Endothelial cell of umbilical vein (primary cell): ENCODE data around the gene CCDC146. TPM values are rescaled to one million over a fixed set of nuclear protein-coding genes. Genes with fewer than 3 reads are reported as not detected.

Experiments
- BruUV-seq: library from RNA; stranded (reverse); fragments of 400-500 nt; replicated peaks from 2 replicates; lab custom pipeline; 2021; lab: Mats Ljungman, UMichigan
- CTCF ChIA-PET: fragments of 300-600, 350-600 bp; sonication (Branson Sonifier 250); formaldehyde crosslinking; loops from one replicate; lab custom pipeline; 2021; ENCODE audit warnings: antibody characterized with exemption, inconsistent platforms; lab: Charles Lee
- POLR2A ChIA-PET: fragments of 300-600, 350-600 bp; sonication (Branson Sonifier 250); formaldehyde crosslinking; loops from one replicate; lab custom pipeline; 2021; ENCODE audit warnings: antibody characterized with exemption, inconsistent platforms; lab: Charles Lee
- DNase-seq: peaks from one replicate; pipeline ENCODE4 v3.0.0-alpha.2; 2011; ENCODE audit warnings: low read depth, low spot score
- FAIRE-seq: peaks from 2 replicates; lab custom pipeline; 2011; peaks lifted over from hg19 to GRCh38; lab: Jason Lieb, UNC
- H2AFZ ChIP-seq: 2 replicates; pipeline ENCODE4 v1.6.0; 2012; ENCODE audit warnings: low read depth, low read length, control low read depth, inconsistent platforms
- H3K27ac ChIP-seq: 2 replicates; pipeline ENCODE4 v1.5.1; 2011; ENCODE audit warnings: low read depth, mild to moderate bottlenecking, control low read depth, low read length, moderate library complexity; ENCODE audit not compliant: insufficient read depth
- H3K27me3 ChIP-seq, 2 experiments: 2 replicates each; pipeline versions ENCODE4 v1.6.0 to v1.6.1; 2011; ENCODE audit warnings: low read length in 2 of 2, mixed read lengths in 1 of 2; ENCODE audit not compliant: control insufficient read depth in 2 of 2, insufficient read depth in 2 of 2
- H3K36me3 ChIP-seq, 2 experiments: 2 replicates in 1 of 2; 3 replicates in 1 of 2; pipeline ENCODE4 v1.5.1; 2011; ENCODE audit warnings: low read length in 2 of 2, mild to moderate bottlenecking in 1 of 2, moderate library complexity in 1 of 2; ENCODE audit not compliant: control insufficient read depth in 2 of 2, insufficient read depth in 2 of 2; ENCODE audit errors: extremely low read depth in 1 of 2
- H3K4me1 ChIP-seq: 3 replicates; pipeline ENCODE4 v1.5.1; 2011; ENCODE audit warnings: mild to moderate bottlenecking, low read length; ENCODE audit not compliant: control insufficient read depth, insufficient read depth; ENCODE audit errors: extremely low read depth
- H3K4me2 ChIP-seq: 2 replicates; pipeline ENCODE4 v1.6.1; 2011; ENCODE audit warnings: low read length, control low read depth, mixed read lengths; ENCODE audit not compliant: insufficient read depth
- H3K4me3 ChIP-seq, 3 experiments: fragments of 200-600 bp in 1 of 3; sonication (generic), shearing (Covaris generic) in 1 of 3; replicated peaks in 1 of 3; 2 replicates each; pipeline ENCODE4 v1.5.1; 2011 to 2016; ENCODE audit warnings: control low read depth in 3 of 3, low read length in 3 of 3, mild to moderate bottlenecking in 2 of 3, inconsistent platforms in 1 of 3, low read depth in 1 of 3, moderate library complexity in 1 of 3; ENCODE audit not compliant: insufficient read depth in 1 of 3
- H3K79me2 ChIP-seq: 2 replicates; pipeline ENCODE4 v1.6.0; 2012; ENCODE audit warnings: low read length, inconsistent platforms; ENCODE audit not compliant: control insufficient read depth, insufficient read depth
- H3K9ac ChIP-seq: replicated peaks from 2 replicates; pipeline ENCODE3; 2011; ENCODE audit warnings: low read length, control low read depth; ENCODE audit not compliant: insufficient read depth; ENCODE audit errors: extremely low read depth
- H3K9me1 ChIP-seq: replicated peaks from 3 replicates; pipeline ENCODE4 v1.6.0; 2011; ENCODE audit warnings: mild to moderate bottlenecking, low read length; ENCODE audit not compliant: control insufficient read depth, insufficient read depth; ENCODE audit errors: extremely low read depth
- H3K9me3 ChIP-seq: replicated peaks from 2 replicates; pipeline ENCODE4 v1.5.1; 2012; ENCODE audit warnings: low read length, inconsistent platforms; ENCODE audit not compliant: control insufficient read depth, insufficient read depth
- H4K20me1 ChIP-seq: replicated peaks from 2 replicates; pipeline ENCODE3; 2011; ENCODE audit warnings: mild to moderate bottlenecking, low read length; ENCODE audit not compliant: control insufficient read depth, insufficient read depth; ENCODE audit errors: extremely low read depth
- FOS ChIP-seq: IDR thresholded peaks from 2 replicates; pipeline ENCODE4 v1.6.1; 2011; ENCODE audit warnings: mild to moderate bottlenecking, low read length, moderate library complexity, borderline replicate concordance; ENCODE audit not compliant: insufficient read depth
- POLR2A ChIP-seq: IDR thresholded peaks from 2 replicates; pipeline ENCODE4 v1.6.1; 2012; ENCODE audit warnings: low read depth, mild to moderate bottlenecking, control low read depth, low read length
- dilution Hi-C: fragments of 300-500 bp; cut with MboI; formaldehyde crosslinking; loops from one replicate; pipeline ENCODE4 v1.15.0; 2019; ENCODE audit warnings: low sequenced_read_pairs; ENCODE audit not compliant: extremely low pct_ligation_motif_present
- intact Hi-C: fragments of 100-400 bp; cut with micrococcal nuclease; formaldehyde crosslinking; loops from one replicate; pipeline ENCODE4 v1.10.0; 2022
- polyA plus RNA-seq, 4 experiments: library from polyadenylated mRNA; depleted of rRNA in 3 of 4; stranded (reverse) in 3 of 4; unstranded in 1 of 4; fragments of >200 nt; gene quantifications; 2 replicates each; pipeline versions ENCODE4 v1.2.1 to v1.2.3, GENCODE V29; 2011 to 2012; ENCODE audit warnings: missing spikeins in 1 of 4
- total RNA-seq: library from RNA; stranded (reverse); gene quantifications from 2 replicates; pipeline ENCODE4 v1.2.3, GENCODE V29; 2021
- TF ChIP-seq, protein P1 (sequence below): IDR thresholded peaks from 2 replicates; pipeline ENCODE4 v1.6.1; 2011; ENCODE audit not compliant: insufficient read depth, insufficient read length
- TF ChIP-seq, protein P2 (sequence below), 2 donors: IDR thresholded peaks; 1 replicate in 1 of 2; 2 replicates in 1 of 2; pipeline ENCODE4 v1.5.1; 2011; ENCODE audit warnings: low read length in 2 of 2, mild to moderate bottlenecking in 2 of 2, moderate library complexity in 2 of 2, control low read depth in 1 of 2, inconsistent platforms in 1 of 2, low read depth in 1 of 2; ENCODE audit not compliant: insufficient read depth in 1 of 2; ENCODE audit errors: extremely low read depth in 1 of 2

The CCDC146 gene
- total and polyA plus RNA-seq, 2 donors (not counting 3 experiments of a cell fraction or from before 2014, with no cell fraction given): 0.65 to 2.2 TPM

DNA sequence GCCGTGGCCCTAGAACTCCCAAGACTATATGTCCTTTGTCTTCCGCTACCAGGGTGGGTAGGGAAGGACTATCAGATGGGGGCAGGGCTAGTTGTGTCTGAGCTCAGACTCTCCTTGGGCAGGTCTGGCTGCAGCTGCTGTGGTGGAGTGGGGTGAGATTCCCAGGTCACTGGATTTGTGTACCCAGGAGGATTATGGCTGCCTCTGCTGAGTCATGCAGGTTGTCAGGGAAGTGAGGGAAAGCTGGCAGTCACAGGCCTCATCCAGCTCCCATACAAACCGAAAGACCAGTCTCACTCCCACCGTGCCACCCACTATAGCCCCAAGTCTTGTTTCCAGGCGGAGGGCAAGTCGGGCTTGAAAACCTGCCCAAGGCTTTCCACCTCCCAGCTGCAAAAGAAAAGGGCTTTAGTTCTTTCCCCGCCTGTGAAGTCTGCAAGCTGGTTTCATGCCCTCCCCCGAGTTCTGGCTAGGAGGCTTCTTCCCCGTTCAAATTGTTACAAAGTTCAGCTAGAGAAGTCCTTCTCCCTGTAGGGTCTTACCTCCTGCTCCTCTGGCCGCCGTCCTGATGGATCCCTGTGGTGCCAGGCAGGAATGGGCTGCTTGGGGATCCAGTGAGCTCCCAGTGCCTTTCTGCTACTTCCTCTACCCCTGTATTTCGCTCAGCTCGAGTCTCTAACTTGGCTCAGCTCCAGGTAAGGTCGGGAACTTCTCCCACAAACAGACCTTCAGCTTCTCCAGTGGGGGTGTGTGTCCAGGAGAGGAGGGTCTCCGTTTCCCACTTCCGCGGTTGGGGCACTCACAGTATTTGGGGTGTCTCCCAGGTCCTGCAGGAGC is 184.0 kb downstream of the CCDC146 start:
- intact Hi-C loops: no loop called here
- dilution Hi-C loops: no loop called here
- Histone ChIP-seq H4K20me1 (no peaks in the 10 kb centered on the region), H3K4me1 (no peaks in the 10 kb centered on the region), H2AFZ (no peak overlapping the region), H3K27me3 (no peaks in the 10 kb centered on the region), H3K4me3 (no peak overlapping the region), H3K9me1 (no peaks in the 10 kb centered on the region), H3K79me2 (no peaks in the 10 kb centered on the region), H3K36me3 (no peaks in the 10 kb centered on the region), H3K4me2 (no peak overlapping the region), H3K27ac (no peak overlapping the region), H3K9me3 (no peaks in the 10 kb centered on the region), H3K9ac (no peak overlapping the region)
- no TSS peak for BruUV-seq
- TF ChIP-seq POLR2A (no peak), FOS (no peak)
- TF ChIP-seq, protein P1, sequence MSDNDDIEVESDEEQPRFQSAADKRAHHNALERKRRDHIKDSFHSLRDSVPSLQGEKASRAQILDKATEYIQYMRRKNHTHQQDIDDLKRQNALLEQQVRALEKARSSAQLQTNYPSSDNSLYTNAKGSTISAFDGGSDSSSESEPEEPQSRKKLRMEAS: no peak
- TF ChIP-seq, protein P2, sequence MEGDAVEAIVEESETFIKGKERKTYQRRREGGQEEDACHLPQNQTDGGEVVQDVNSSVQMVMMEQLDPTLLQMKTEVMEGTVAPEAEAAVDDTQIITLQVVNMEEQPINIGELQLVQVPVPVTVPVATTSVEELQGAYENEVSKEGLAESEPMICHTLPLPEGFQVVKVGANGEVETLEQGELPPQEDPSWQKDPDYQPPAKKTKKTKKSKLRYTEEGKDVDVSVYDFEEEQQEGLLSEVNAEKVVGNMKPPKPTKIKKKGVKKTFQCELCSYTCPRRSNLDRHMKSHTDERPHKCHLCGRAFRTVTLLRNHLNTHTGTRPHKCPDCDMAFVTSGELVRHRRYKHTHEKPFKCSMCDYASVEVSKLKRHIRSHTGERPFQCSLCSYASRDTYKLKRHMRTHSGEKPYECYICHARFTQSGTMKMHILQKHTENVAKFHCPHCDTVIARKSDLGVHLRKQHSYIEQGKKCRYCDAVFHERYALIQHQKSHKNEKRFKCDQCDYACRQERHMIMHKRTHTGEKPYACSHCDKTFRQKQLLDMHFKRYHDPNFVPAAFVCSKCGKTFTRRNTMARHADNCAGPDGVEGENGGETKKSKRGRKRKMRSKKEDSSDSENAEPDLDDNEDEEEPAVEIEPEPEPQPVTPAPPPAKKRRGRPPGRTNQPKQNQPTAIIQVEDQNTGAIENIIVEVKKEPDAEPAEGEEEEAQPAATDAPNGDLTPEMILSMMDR (IDR thresholded peaks at IDR 0.05; ENCODE audit: extremely low read depth in 1 of 2, insufficient read depth in 1 of 2, low read depth in 1 of 2, low read length in 2 of 2): no peak
- POLR2A ChIA-PET: no interaction called here
- CTCF ChIA-PET: interaction anchor here (1.3 to 1.4 kb wide), 2 partner anchors 15 to 59 kb away, joined by 5 read pairs; no protein-coding TSS in a partner anchor
- DNase-seq (no peak), FAIRE-seq (no peak)
